ENCODE results near the gene RAB33A. TPM values are rescaled to one million over a fixed set of nuclear protein-coding genes. Genes with fewer than 3 reads are reported as not detected.
"Not testable (repeated sequence)": the region's sequence is repeated elsewhere in the genome, so short reads cannot be mapped to it uniquely, and the experiment has no call there.

RAB33A gene
- total RNA-seq, 2 experiments from 2014 or later = 0.68 to 0.92 TPM

GRCh38 chrX:130224810-130225209, 53.0 kb downstream of the RAB33A start:
- no peak overlapping the region for H3K4me3 ChIP-seq (ENCODE audit: low read depth, low read length, poor library complexity, severe bottlenecking)
- no peaks in the 10 kb centered on the region for H3K4me1 ChIP-seq (ENCODE audit: insufficient read depth, low read length, poor library complexity, severe bottlenecking)
- DNase-seq (ENCODE audit: low spot score) = no peak
- H3K9me2 ChIP-seq (ENCODE audit: insufficient read depth, low read length) = no peaks in the 10 kb centered on the region
- H3K79me2 ChIP-seq (ENCODE audit: insufficient read depth, low read depth, low read length) = no peaks in the 10 kb centered on the region
- BruUV-seq (replicated peaks) = no TSS peak
- ChIA-PET CTCF (ENCODE audit: unreplicated experiment) (no interaction called here), POLR2A (interaction anchor here (0.7 to 2.2 kb wide), 3 partner anchors 16 to 154 kb away, joined by 3 to 6 read pairs (median 3); no protein-coding TSS in a partner anchor)
- no peak overlapping the region for H2AFZ ChIP-seq (ENCODE audit: low read length)
- H3K27ac ChIP-seq (ENCODE audit: low read depth, low read length, poor library complexity, severe bottlenecking) = no peak overlapping the region
- no peak for TF ChIP-seq CTCF (conservative IDR thresholded peaks at IDR 0.05; ENCODE audit: low read length)
- no peak for TF ChIP-seq EZH2phosphoT487 (IDR thresholded peaks at IDR 0.05; ENCODE audit: borderline replicate concordance, low read depth, low read length)
- intact Hi-C loops (cut with micrococcal nuclease; ENCODE audit: unreplicated experiment) = no loop called here
- no peaks in the 10 kb centered on the region for H3K9me3 ChIP-seq (ENCODE audit: low read length)
- no peak overlapping the region for H3K4me2 ChIP-seq (ENCODE audit: low read length)
- peaks cover 63% of the 10 kb centered on the region for H3K36me3 ChIP-seq (ENCODE audit: insufficient read depth, low read length)
- H4K20me1 ChIP-seq (ENCODE audit: insufficient read depth, low read length) = no peaks in the 10 kb centered on the region

- no TSS peak for BruUV-seq (replicated peaks)
- H3K9me2 ChIP-seq (ENCODE audit: insufficient read depth, low read length) = no peaks in the 10 kb centered on the region
- ChIA-PET CTCF (ENCODE audit: unreplicated experiment) (no interaction called here), POLR2A (no interaction called here)
- DNase-seq (ENCODE audit: low spot score) = no peak
- no peaks in the 10 kb centered on the region for H4K20me1 ChIP-seq (ENCODE audit: insufficient read depth, low read length)
- H3K79me2 ChIP-seq (ENCODE audit: insufficient read depth, low read depth, low read length) = no peaks in the 10 kb centered on the region
- no peak overlapping the region for H3K4me3 ChIP-seq (ENCODE audit: low read depth, low read length, poor library complexity, severe bottlenecking)
- H2AFZ ChIP-seq (ENCODE audit: low read length) = no peak overlapping the region
- intact Hi-C loops (cut with micrococcal nuclease; ENCODE audit: unreplicated experiment) = no loop called here
- H3K4me2 ChIP-seq (ENCODE audit: low read length) = no peak overlapping the region
- peaks cover 93% of the 10 kb centered on the region for H3K36me3 ChIP-seq (ENCODE audit: insufficient read depth, low read length)
- no peaks in the 10 kb centered on the region for H3K9me3 ChIP-seq (ENCODE audit: low read length)
- H3K27ac ChIP-seq (ENCODE audit: low read depth, low read length, poor library complexity, severe bottlenecking) = no peak overlapping the region
- TF ChIP-seq CTCF (conservative IDR thresholded peaks at IDR 0.05; ENCODE audit: low read length) = no peak
- no peak for TF ChIP-seq EZH2phosphoT487 (IDR thresholded peaks at IDR 0.05; ENCODE audit: borderline replicate concordance, low read depth, low read length)
- no peaks in the 10 kb centered on the region for H3K4me1 ChIP-seq (ENCODE audit: insufficient read depth, low read length, poor library complexity, severe bottlenecking)
These were observed 57.1 kb downstream of the RAB33A start for GRCh38 chrX:130228871-130229270.

- H3K79me2 ChIP-seq (ENCODE audit: insufficient read depth, low read depth, low read length); H3K9me2 ChIP-seq (ENCODE audit: insufficient read depth, low read length); H3K4me1 ChIP-seq (ENCODE audit: insufficient read depth, low read length, poor library complexity, severe bottlenecking); H3K27ac ChIP-seq (ENCODE audit: low read depth, low read length, poor library complexity, severe bottlenecking); H3K9me3 ChIP-seq (ENCODE audit: low read length); CTCF ChIA-PET (ENCODE audit: unreplicated experiment); DNase-seq (ENCODE audit: low spot score); intact Hi-C loops (cut with micrococcal nuclease; ENCODE audit: unreplicated experiment); BruUV-seq (replicated peaks); H3K4me3 ChIP-seq (ENCODE audit: low read depth, low read length, poor library complexity, severe bottlenecking); H3K4me2 ChIP-seq (ENCODE audit: low read length); H2AFZ ChIP-seq (ENCODE audit: low read length); H4K20me1 ChIP-seq (ENCODE audit: insufficient read depth, low read length): not testable (repeated sequence)
- peaks cover 88% of the 10 kb centered on the region for H3K36me3 ChIP-seq (ENCODE audit: insufficient read depth, low read length)
- POLR2A ChIA-PET = interaction anchor here (0.6 to 1.1 kb wide), 2 partner anchors 10 to 12 kb away, joined by 3 read pairs; no protein-coding TSS in a partner anchor
These were observed 59.4 kb downstream of the RAB33A start for GRCh38 chrX:130231184-130231583.

Other genes starting within 250 kb of the RAB33A start
- gene BCORL1, start 189.3 kb upstream of the RAB33A start, total RNA-seq (2014; rRNA removed; shearing (Covaris generic)) = 1.6 and 1.7 TPM in 2 replicates
- gene BCORL1, start 189.3 kb upstream of the RAB33A start, total RNA-seq (2022) = 4.9 and 5.4 TPM in 2 replicates
- 13.4 and 15.0 TPM in 2 replicates for gene ELF4, start 61.5 kb upstream of the RAB33A start, total RNA-seq (2014; rRNA removed; shearing (Covaris generic))
- 24.9 and 27.3 TPM in 2 replicates for gene ELF4, start 61.5 kb upstream of the RAB33A start, total RNA-seq (2022)
- 23.1 and 28.8 TPM in 2 replicates for gene AIFM1, start 6.1 kb upstream of the RAB33A start, total RNA-seq (2014; rRNA removed; shearing (Covaris generic))
- 39.4 and 45.7 TPM in 2 replicates for gene AIFM1, start 6.1 kb upstream of the RAB33A start, total RNA-seq (2022)
- 5.0 and 5.7 TPM in 2 replicates for gene ZNF280C, start 96.9 kb downstream of the RAB33A start, total RNA-seq (2014; rRNA removed; shearing (Covaris generic))
- 10.8 and 12.5 TPM in 2 replicates for gene ZNF280C, start 96.9 kb downstream of the RAB33A start, total RNA-seq (2022)
- gene SLC25A14, start 168.0 kb downstream of the RAB33A start, total RNA-seq (2014; rRNA removed; shearing (Covaris generic)) = 12.6 and 12.9 TPM in 2 replicates
- gene SLC25A14, start 168.0 kb downstream of the RAB33A start, total RNA-seq (2022) = 16.4 and 19.5 TPM in 2 replicates
- not detected in 2 replicates for gene GPR119, start 213.7 kb downstream of the RAB33A start, total RNA-seq (2014; rRNA removed; shearing (Covaris generic))
- not detected in 2 replicates for gene GPR119, start 213.7 kb downstream of the RAB33A start, total RNA-seq (2022)
- gene RBMX2, start 230.0 kb downstream of the RAB33A start, total RNA-seq (2014; rRNA removed; shearing (Covaris generic)) = 17.0 and 19.5 TPM in 2 replicates
- gene RBMX2, start 230.0 kb downstream of the RAB33A start, total RNA-seq (2022) = 21.9 and 24.6 TPM in 2 replicates

All from OCI-LY7 (cell line).